Fibroblast of lung (primary cell): ENCODE data around the gene SH3TC2. TPM values are rescaled to one million over a fixed set of nuclear protein-coding genes. Genes with fewer than 3 reads are reported as not detected.

ENCODE experiments used
- DNase-seq, 2 donors: peaks; one replicate each; pipeline versions ENCODE4 v3.0.0 to v3.0.0-alpha.2; 2010; ENCODE audit warnings: low read depth in 2 of 2
- H2AFZ ChIP-seq: 2 replicates; pipeline ENCODE4 v1.5.1; 2012; ENCODE audit warnings: low read length, control low read depth, inconsistent platforms
- H3K27ac ChIP-seq: 2 replicates; pipeline ENCODE4 v1.5.1; 2011; ENCODE audit warnings: low read length, control low read depth; ENCODE audit not compliant: insufficient read depth
- H3K27me3 ChIP-seq: 2 replicates; pipeline ENCODE4 v1.5.1; 2011; ENCODE audit warnings: mild to moderate bottlenecking, low read length; ENCODE audit not compliant: control insufficient read depth, insufficient read depth
- H3K36me3 ChIP-seq: 2 replicates; pipeline ENCODE4 v1.5.1; 2011; ENCODE audit warnings: low read length; ENCODE audit not compliant: control insufficient read depth, insufficient read depth
- H3K4me1 ChIP-seq: 2 replicates; pipeline ENCODE4 v1.5.1; 2011; ENCODE audit warnings: low read length; ENCODE audit not compliant: control insufficient read depth, insufficient read depth; ENCODE audit errors: extremely low read depth
- H3K4me2 ChIP-seq: 2 replicates; pipeline ENCODE4 v1.5.1; 2011; ENCODE audit warnings: low read length, control low read depth; ENCODE audit not compliant: insufficient read depth; ENCODE audit errors: extremely low read depth
- H3K4me3 ChIP-seq, 4 experiments: fragments of 200-600 bp in 1 of 4; sonication (generic) in 1 of 4; replicated peaks in 1 of 4; 2 replicates each; pipeline ENCODE4 v1.5.1; 2011 to 2016; ENCODE audit warnings: low read length in 4 of 4, low read depth in 3 of 4, mild to moderate bottlenecking in 3 of 4, control low read depth in 2 of 4, inconsistent platforms in 1 of 4, mixed read lengths in 1 of 4; ENCODE audit not compliant: insufficient read depth in 1 of 4; ENCODE audit errors: control extremely low read depth in 1 of 4
- H3K79me2 ChIP-seq: 2 replicates; pipeline ENCODE4 v1.5.1; 2012; ENCODE audit warnings: mild to moderate bottlenecking, low read length, inconsistent platforms; ENCODE audit not compliant: control insufficient read depth, insufficient read depth
- H3K9ac ChIP-seq: 2 replicates; pipeline ENCODE4 v1.5.1; 2011; ENCODE audit warnings: mild to moderate bottlenecking, low read length, control low read depth; ENCODE audit not compliant: insufficient read depth
- H3K9me3 ChIP-seq: 2 replicates; pipeline ENCODE4 v1.5.1; 2012; ENCODE audit warnings: low read depth, low read length; ENCODE audit not compliant: control insufficient read depth, insufficient read depth
- H4K20me1 ChIP-seq: 2 replicates; pipeline ENCODE4 v1.5.1; 2011; ENCODE audit warnings: low read length; ENCODE audit not compliant: control insufficient read depth, insufficient read depth; ENCODE audit errors: extremely low read depth
- CTCF ChIP-seq, 2 donors: IDR thresholded peaks in 1 of 2; conservative IDR thresholded peaks in 1 of 2; 1 replicate in 1 of 2; 2 replicates in 1 of 2; pipeline ENCODE4 v1.5.1; 2011 to 2012; ENCODE audit warnings: low read length in 2 of 2, control low read depth in 1 of 2, inconsistent platforms in 1 of 2, low read depth in 1 of 2, mild to moderate bottlenecking in 1 of 2
- EZH2 ChIP-seq: IDR thresholded peaks from 2 replicates; pipeline ENCODE4 v1.5.1; 2012; ENCODE audit warnings: low read length, control low read depth, mild to moderate bottlenecking; ENCODE audit errors: missing control alignments
- polyA plus RNA-seq, 2 donors: library from polyadenylated mRNA; depleted of rRNA in 1 of 2; stranded (reverse) in 1 of 2; unstranded in 1 of 2; fragments of >200 nt; gene quantifications; 2 replicates each; pipeline ENCODE4 v1.2.1, GENCODE V29; 2011 to 2012; ENCODE audit warnings: missing spikeins in 1 of 2
- total RNA-seq: library from RNA; depleted of rRNA; stranded (reverse); fragments of >200 nt; gene quantifications from 2 replicates; pipeline ENCODE4 v1.2.1, GENCODE V29; 2014

The SH3TC2 gene
- total and polyA plus RNA-seq, 2 donors (not counting 1 experiment from before 2014, with no cell fraction given), result 0.83 to 3.2 TPM

DNA sequence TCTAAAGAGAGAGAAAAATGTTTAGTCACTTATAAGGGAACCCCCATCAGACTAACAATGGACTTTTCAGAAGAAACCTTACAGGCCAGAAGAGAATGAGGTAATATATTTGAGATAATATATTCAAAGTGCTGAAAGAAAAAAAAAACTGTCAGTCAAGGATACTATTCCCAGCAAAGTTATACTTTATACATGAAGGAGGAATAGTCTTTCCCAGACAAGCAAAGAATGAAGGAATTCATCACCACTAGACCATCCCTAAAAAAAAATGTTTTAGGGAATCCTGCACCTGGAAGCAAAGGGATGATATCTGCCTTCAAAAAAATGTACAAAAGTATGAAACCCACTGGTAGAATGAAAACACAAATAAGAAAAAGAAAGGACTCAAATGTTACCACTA lies 37.5 kb upstream of the SH3TC2 start:
- Histone ChIP-seq H3K36me3 (no peaks in the 10 kb centered on the region), H2AFZ (no peak overlapping the region), H3K79me2 (no peaks in the 10 kb centered on the region), H3K4me2 (no peak overlapping the region), H4K20me1 (no peaks in the 10 kb centered on the region), H3K4me3 (no peak overlapping the region), H3K4me1 (no peaks in the 10 kb centered on the region), H3K9ac (no peak overlapping the region), H3K27me3 (no peaks in the 10 kb centered on the region), H3K9me3 (no peaks in the 10 kb centered on the region), H3K27ac (no peak overlapping the region)
- DNase-seq, result no peak
- TF ChIP-seq EZH2 (no peak), CTCF (conservative IDR thresholded peaks at IDR 0.05 in 1 of 2, IDR thresholded peaks at IDR 0.05 in 1 of 2; ENCODE audit: low read depth in 1 of 2, low read length in 2 of 2) (no peak)

DNA sequence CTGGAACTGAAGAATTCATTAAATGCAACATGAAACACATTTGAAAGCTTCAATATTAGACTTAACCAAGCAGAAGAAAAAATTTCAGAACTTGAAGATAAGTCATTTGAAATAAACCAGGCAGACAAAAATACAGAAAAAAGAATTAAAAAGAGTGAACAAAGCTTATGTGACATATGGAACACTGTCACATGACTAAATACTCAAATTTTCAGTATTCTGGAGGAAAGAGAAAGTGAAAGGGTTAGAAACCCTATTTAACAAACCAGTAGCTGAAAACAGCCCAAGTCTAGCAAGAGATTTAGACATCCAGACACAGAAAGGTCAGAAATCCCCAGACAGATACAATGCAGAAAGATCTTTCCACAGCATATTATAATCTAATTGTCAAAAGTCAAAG lies 37.1 kb upstream of the SH3TC2 start:
- no peaks in the 10 kb centered on the region for H3K27me3 ChIP-seq
- TF ChIP-seq CTCF (conservative IDR thresholded peaks at IDR 0.05 in 1 of 2, IDR thresholded peaks at IDR 0.05 in 1 of 2; ENCODE audit: low read depth in 1 of 2, low read length in 2 of 2) (no peak), EZH2 (no peak)
- no peak overlapping the region for H3K4me3 ChIP-seq
- H3K4me2 ChIP-seq, result no peak overlapping the region
- H3K36me3 ChIP-seq, result no peaks in the 10 kb centered on the region
- H3K9me3 ChIP-seq, result no peaks in the 10 kb centered on the region
- no peaks in the 10 kb centered on the region for H3K4me1 ChIP-seq
- H3K79me2 ChIP-seq, result no peaks in the 10 kb centered on the region
- H3K9ac ChIP-seq, result no peak overlapping the region
- H4K20me1 ChIP-seq, result no peaks in the 10 kb centered on the region
- no peak for DNase-seq
- no peak overlapping the region for H3K27ac ChIP-seq
- no peak overlapping the region for H2AFZ ChIP-seq

GRCh38 chr5:149094996-149095395 lies 32.1 kb upstream of the SH3TC2 start:
- no peak for TF ChIP-seq CTCF (conservative IDR thresholded peaks at IDR 0.05 in 1 of 2, IDR thresholded peaks at IDR 0.05 in 1 of 2; ENCODE audit: low read depth in 1 of 2, low read length in 2 of 2)
- TF ChIP-seq EZH2, result no peak
- Histone ChIP-seq H3K4me1 (no peaks in the 10 kb centered on the region), H3K36me3 (no peaks in the 10 kb centered on the region), H3K27ac (no peak overlapping the region), H2AFZ (no peak overlapping the region), H4K20me1 (no peaks in the 10 kb centered on the region), H3K4me2 (no peak overlapping the region), H3K4me3 (no peak overlapping the region), H3K9me3 (no peaks in the 10 kb centered on the region), H3K9ac (no peak overlapping the region), H3K27me3 (no peaks in the 10 kb centered on the region), H3K79me2 (no peaks in the 10 kb centered on the region)
- no peak for DNase-seq
